AG09309 (cell line): Measurements from ENCODE around the gene ACIN1.

Source experiments
- DNase-seq: peaks from one replicate; pipeline ENCODE4 v3.0.0-alpha.2; 2010; ENCODE audit warnings: low read depth
- H3K4me3 ChIP-seq: 2 replicates; pipeline ENCODE4 v1.5.1; 2011; ENCODE audit warnings: mild to moderate bottlenecking, low read depth, low read length, moderate library complexity; ENCODE audit not compliant: control insufficient read depth
- TF ChIP-seq, protein P1 (sequence below): IDR thresholded peaks from 2 replicates; pipeline ENCODE4 v1.5.1; 2011; ENCODE audit warnings: mild to moderate bottlenecking, low read depth, low read length, inconsistent platforms; ENCODE audit not compliant: insufficient read depth, control insufficient read depth; ENCODE audit errors: missing control alignments

Gene ACIN1

DNA sequence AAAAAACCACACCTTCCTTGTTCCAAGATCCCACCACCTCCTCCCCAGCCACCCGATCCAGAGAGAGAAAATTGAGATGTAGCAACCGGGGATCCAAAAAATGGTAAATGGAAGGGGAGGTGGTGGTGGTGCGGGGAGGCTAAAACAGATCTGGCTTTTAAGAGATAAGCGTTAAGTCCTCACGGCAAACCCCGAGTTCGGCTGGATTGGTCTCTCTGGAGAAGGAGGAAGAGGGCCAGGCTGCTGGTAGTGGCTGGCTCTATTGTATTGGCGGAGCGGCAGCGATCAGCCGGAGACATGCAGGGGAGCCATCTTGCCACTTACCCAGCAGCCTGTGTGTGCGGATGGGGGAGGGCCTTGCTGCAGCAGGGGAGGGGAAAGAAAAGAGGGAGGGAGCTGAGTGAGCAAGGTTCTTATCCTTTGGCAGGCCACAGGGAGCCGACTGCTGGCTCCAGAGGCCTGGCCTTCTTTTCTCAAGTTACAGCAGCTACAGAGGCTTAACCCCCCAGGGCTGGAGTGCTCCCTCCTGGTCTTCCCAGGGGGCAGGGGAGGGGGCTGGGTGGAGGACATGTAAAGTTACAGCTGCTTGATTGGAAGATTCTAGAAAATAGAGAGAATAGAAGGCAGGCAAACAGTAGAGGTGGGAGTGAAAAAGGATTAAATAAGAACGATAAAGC, 23.6 kb downstream of the ACIN1 start:
- TF ChIP-seq, protein P1, sequence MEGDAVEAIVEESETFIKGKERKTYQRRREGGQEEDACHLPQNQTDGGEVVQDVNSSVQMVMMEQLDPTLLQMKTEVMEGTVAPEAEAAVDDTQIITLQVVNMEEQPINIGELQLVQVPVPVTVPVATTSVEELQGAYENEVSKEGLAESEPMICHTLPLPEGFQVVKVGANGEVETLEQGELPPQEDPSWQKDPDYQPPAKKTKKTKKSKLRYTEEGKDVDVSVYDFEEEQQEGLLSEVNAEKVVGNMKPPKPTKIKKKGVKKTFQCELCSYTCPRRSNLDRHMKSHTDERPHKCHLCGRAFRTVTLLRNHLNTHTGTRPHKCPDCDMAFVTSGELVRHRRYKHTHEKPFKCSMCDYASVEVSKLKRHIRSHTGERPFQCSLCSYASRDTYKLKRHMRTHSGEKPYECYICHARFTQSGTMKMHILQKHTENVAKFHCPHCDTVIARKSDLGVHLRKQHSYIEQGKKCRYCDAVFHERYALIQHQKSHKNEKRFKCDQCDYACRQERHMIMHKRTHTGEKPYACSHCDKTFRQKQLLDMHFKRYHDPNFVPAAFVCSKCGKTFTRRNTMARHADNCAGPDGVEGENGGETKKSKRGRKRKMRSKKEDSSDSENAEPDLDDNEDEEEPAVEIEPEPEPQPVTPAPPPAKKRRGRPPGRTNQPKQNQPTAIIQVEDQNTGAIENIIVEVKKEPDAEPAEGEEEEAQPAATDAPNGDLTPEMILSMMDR = no peak
- peak overlapping the region; percentile 95 for H3K4me3 ChIP-seq
- peak; percentile 73 for DNase-seq

DNA sequence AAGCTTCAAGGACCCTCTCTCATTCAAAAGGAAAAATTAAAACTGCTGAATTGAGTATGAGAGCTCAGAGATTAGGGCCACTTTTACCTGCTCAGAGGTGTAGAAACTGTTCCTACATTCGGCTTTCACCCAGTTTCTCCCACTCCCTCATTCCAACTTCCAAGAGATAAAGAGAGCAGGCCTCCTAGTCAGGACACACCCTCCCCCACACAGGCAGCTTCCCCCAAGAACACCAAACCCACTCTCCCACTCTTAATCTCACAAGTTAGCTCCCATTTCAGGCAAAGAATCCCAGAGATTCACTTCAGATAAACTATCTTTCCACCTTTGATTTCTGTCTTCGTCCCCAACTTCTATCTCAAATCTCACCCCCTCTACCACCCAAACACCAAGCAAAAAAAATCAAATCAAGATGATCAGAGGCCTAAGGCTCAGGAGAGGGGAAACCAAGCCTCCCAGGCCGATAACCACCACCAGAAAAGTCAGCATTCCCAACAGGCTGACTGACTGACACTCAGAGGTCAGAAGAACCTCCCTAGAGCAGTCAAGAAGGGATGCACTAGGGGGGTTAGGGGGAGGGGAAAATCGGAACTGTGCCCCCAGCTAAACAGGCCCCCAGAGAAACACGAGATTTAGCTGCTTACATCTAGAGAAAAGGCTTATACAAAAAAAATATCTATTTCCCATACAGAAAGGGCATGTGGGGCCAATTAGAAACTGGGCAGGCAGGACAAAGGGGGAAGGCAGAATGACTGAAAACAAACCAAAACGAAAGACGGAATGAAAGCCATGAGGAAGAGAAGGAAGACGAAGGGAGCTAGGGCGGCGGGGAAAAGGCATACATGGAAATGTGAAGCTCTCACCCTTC, 24.4 kb downstream of the ACIN1 start:
- no peak for DNase-seq
- TF ChIP-seq, protein P1 = no peak
- peak overlapping the region; percentile 95 for H3K4me3 ChIP-seq

DNA sequence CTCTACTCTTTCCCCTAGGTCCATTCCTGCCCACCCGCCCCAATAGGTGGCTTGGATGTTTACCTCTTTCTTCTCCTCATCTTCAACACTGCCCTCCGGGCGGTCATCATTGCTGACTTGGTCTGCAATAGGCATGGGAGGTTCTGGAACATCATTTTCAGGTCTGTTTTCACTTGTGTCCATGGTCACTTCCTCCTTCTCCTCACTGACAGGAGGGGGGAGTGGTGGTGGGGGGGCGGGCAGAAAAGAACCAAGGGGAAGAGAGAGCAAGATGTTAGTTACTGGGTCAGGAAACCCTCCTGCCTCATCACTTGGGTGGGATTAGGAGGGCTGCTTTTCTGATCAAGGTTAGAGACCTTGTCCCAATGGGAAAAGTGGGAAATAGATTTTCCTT, 25.5 kb downstream of the ACIN1 start:
- H3K4me3 ChIP-seq = no peak overlapping the region
- no peak for DNase-seq
- TF ChIP-seq, protein P1 = no peak

DNA sequence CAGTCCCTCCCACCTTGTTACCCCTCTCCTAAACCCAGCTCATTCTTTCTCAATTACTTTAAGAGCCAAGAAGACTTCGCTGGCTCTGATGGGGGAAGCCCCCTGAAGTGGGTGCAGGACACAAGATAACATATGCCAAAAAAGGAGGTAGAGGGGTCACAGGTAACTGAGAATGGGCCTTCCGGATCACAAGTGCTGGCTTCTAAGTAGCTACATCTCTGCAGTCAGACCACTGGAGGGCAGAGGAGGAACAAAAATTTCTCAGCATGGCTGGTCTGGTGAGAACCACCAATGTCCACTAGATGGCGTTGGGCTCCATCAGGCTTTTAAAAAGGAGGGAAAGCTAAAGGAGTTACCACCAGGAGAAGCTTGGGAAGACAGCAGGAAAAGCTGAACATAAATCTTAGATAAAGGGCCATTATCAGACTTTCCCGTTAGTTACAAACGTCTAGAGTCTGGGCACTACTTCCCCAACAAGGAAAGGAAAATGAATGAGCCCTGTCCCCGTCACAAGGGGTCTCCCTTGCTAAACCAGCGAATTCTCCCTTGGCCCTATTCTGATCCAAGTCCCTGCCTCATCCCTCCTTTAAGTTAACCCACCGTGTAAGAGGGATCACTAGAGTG, 26.0 kb downstream of the ACIN1 start:
- DNase-seq = peak; percentile 81
- H3K4me3 ChIP-seq = no peak overlapping the region; the same call in 1 of the 2 replicates
- TF ChIP-seq, protein P1 = peak; percentile 98

DNA sequence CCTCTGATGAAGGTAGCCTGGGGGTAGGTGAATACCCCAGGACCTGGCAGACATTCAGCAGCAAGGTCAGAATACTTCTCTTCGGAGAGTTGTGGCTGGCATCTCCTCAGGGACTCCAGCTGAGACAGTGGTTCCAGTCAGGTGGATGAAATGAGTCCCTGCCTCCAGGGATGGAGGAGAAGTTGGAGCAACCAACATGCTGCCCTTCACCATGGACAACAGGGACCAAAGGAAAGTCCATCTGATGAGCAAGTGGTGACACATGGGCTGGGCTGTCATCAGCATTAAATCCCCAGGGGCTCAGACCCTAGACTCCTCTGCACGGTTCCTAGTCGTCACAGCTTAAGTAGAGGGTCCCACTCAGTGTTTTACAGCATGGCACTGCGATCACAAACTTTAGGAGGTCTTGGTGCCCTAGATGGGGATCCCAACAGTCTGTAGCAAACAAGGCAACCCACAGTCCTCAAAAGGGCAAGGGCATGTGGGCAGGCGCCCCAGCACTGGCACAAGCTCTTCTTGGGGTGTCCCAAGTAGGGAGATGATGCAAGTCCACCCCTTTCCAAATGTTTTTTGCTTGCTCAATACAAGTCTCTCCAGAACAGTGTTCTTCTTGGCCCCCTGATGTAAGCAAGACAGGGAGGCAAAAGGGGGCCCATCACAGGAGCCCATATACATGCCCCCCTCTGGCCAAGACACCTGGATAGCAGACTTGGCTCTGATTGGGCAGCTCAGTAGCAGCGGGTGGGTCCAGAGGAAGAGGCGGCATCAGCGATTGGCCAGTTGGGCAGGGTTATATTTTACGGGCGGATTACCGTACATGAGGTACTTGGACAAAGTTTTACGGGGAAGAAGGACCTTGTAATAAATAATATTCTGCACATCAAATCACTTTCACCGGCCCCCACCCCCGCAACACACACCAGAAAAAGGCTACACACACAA, 26.8 kb downstream of the ACIN1 start:
- no peak for DNase-seq
- TF ChIP-seq, protein P1 = no peak
- no peak overlapping the region; the same call in 1 of the 2 replicates for H3K4me3 ChIP-seq
